Fibroblast of lung (primary cell): ENCODE results near the gene TCFL5.

ENCODE experiments used
- EZH2 ChIP-seq: IDR thresholded peaks from 2 replicates; pipeline ENCODE4 v1.5.1; 2012; ENCODE audit warnings: low read length, control low read depth, mild to moderate bottlenecking; ENCODE audit errors: missing control alignments
- TF ChIP-seq, protein P1 (sequence below), 2 donors: IDR thresholded peaks in 1 of 2; conservative IDR thresholded peaks in 1 of 2; 1 replicate in 1 of 2; 2 replicates in 1 of 2; pipeline ENCODE4 v1.5.1; 2011 to 2012; ENCODE audit warnings: low read length in 2 of 2, control low read depth in 1 of 2, inconsistent platforms in 1 of 2, low read depth in 1 of 2, mild to moderate bottlenecking in 1 of 2

DNA sequence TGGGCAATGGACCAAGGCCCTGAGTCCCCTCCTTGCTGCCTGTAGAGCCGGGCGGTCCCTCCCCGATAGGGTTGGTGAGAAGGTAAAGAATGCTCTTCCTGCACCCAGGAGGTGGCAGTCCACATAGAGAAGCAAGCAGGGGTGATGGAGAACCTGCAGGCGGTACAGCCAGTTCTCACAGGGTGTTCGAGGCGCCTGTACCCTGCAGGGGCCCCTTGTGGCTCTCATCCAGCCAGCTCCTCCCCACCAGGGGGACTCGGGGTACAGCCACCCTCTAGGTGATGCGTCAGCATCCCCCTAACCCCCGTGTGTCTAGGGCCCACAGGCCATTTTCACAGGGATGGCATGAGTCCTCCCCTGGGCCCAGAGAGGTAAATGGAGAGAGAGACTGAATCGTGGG is 49.9 kb downstream of the TCFL5 start:
- TF ChIP-seq, protein P1, sequence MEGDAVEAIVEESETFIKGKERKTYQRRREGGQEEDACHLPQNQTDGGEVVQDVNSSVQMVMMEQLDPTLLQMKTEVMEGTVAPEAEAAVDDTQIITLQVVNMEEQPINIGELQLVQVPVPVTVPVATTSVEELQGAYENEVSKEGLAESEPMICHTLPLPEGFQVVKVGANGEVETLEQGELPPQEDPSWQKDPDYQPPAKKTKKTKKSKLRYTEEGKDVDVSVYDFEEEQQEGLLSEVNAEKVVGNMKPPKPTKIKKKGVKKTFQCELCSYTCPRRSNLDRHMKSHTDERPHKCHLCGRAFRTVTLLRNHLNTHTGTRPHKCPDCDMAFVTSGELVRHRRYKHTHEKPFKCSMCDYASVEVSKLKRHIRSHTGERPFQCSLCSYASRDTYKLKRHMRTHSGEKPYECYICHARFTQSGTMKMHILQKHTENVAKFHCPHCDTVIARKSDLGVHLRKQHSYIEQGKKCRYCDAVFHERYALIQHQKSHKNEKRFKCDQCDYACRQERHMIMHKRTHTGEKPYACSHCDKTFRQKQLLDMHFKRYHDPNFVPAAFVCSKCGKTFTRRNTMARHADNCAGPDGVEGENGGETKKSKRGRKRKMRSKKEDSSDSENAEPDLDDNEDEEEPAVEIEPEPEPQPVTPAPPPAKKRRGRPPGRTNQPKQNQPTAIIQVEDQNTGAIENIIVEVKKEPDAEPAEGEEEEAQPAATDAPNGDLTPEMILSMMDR (conservative IDR thresholded peaks at IDR 0.05 in 1 of 2, IDR thresholded peaks at IDR 0.05 in 1 of 2; ENCODE audit: low read depth in 1 of 2, low read length in 2 of 2), result no peak
- TF ChIP-seq EZH2, result no peak
